HepG2 (cell line): ENCODE data around the gene SLC18A3. TPM values are rescaled to one million over a fixed set of nuclear protein-coding genes. Genes with fewer than 3 reads are reported as not detected.

Source experiments
- ATAC-seq: fragments of 200-7000 bp; cut with Tn5 transposase; 3 replicates; pipeline ENCODE4 v1.9.1; 2020; ENCODE audit warnings: mild to moderate bottlenecking, moderate library complexity
- BruUV-seq: library from RNA; stranded (reverse); fragments of 400-500 nt; replicated peaks from 2 replicates; lab custom pipeline; 2021; lab: Mats Ljungman, UMichigan
- CTCF ChIA-PET: fragments of 300-600 bp; formaldehyde crosslinking; extraction: SDS; loops from one replicate; lab custom pipeline; 2021; ENCODE audit warnings: low total read pairs, inconsistent platforms, low intra/inter-chr PET ratio; lab: Yijun Ruan, JAX
- POLR2A ChIA-PET: fragments of 350-600 bp; sonication (Branson Sonifier 250); formaldehyde crosslinking; loops from one replicate; lab custom pipeline; 2020; ENCODE audit warnings: antibody characterized with exemption, inconsistent platforms; lab: Yijun Ruan, JAX
- DNase-seq: peaks from one replicate; pipeline ENCODE4 v3.0.0-alpha.2; 2015; ENCODE audit warnings: low spot score
- FAIRE-seq: peaks from 3 replicates; lab custom pipeline; 2011; peaks lifted over from hg19 to GRCh38; lab: Jason Lieb, UNC
- H2AFZ ChIP-seq: one replicate; pipeline ENCODE4 v1.6.1; 2011; ENCODE audit warnings: low read length, inconsistent platforms
- H3K27ac ChIP-seq: fragments of 300-600 bp; 3 replicates; pipeline ENCODE4 v1.8.0; 2011; ENCODE audit warnings: mixed run types, mild to moderate bottlenecking, mixed read lengths, low read length, inconsistent platforms; ENCODE audit not compliant: insufficient read depth; ENCODE audit errors: extremely low read length
- H3K27me3 ChIP-seq, 2 experiments: fragments of 200-600 bp in 1 of 2; 2 replicates in 1 of 2; 3 replicates in 1 of 2; pipeline versions ENCODE4 v1.6.0 to v1.8.0; 2011; ENCODE audit warnings: low read length in 2 of 2, mild to moderate bottlenecking in 2 of 2, moderate library complexity in 2 of 2, inconsistent platforms in 1 of 2; ENCODE audit not compliant: insufficient read depth in 2 of 2, control insufficient read depth in 1 of 2
- H3K36me3 ChIP-seq, 2 experiments: fragments of 200-600 bp in 1 of 2; replicated peaks in 1 of 2; 2 replicates in 1 of 2; 3 replicates in 1 of 2; pipeline versions ENCODE4 v1.5.1 to v1.8.0; 2011; ENCODE audit warnings: low read length in 2 of 2, inconsistent platforms in 1 of 2; ENCODE audit not compliant: insufficient read depth in 2 of 2, control insufficient read depth in 1 of 2
- H3K4me1 ChIP-seq: 2 replicates; pipeline ENCODE4 v1.5.1; 2012; ENCODE audit warnings: low read length, inconsistent platforms; ENCODE audit not compliant: insufficient read depth
- H3K4me2 ChIP-seq: 2 replicates; pipeline ENCODE4 v1.6.0; 2011; ENCODE audit warnings: low read depth, low read length, inconsistent platforms
- H3K4me3 ChIP-seq, 3 experiments: fragments of 200-600 bp in 1 of 3; sonication (generic), shearing (Covaris generic) in 1 of 3; replicated peaks in 1 of 3; 2 replicates each; pipeline ENCODE4 v1.5.1; 2011 to 2016; ENCODE audit warnings: low read length in 3 of 3, inconsistent platforms in 2 of 3, low read depth in 2 of 3, mild to moderate bottlenecking in 2 of 3, control low read depth in 1 of 3, mixed read lengths in 1 of 3; ENCODE audit not compliant: insufficient read depth in 1 of 3
- H3K79me2 ChIP-seq: one replicate; pipeline ENCODE4 v1.6.1; 2011; ENCODE audit warnings: low read length, inconsistent platforms; ENCODE audit not compliant: insufficient read depth
- H3K9ac ChIP-seq: 2 replicates; pipeline ENCODE4 v1.6.0; 2011; ENCODE audit warnings: mild to moderate bottlenecking, low read depth, low read length, inconsistent platforms; ENCODE audit not compliant: insufficient read depth
- H3K9me3 ChIP-seq: 2 replicates; pipeline ENCODE4 v1.5.1; 2012; ENCODE audit warnings: mild to moderate bottlenecking, low read length
- H4K20me1 ChIP-seq: 2 replicates; pipeline ENCODE4 v1.6.0; 2011; ENCODE audit warnings: inconsistent platforms, mild to moderate bottlenecking, low read length, moderate library complexity; ENCODE audit not compliant: insufficient read depth
- BORCS8-MEF2B ChIP-seq: sonication (generic); formaldehyde crosslinking; IDR thresholded peaks from 2 replicates; pipeline ENCODE4 v1.8.0; 2022; ENCODE audit warnings: mild to moderate bottlenecking, missing genetic modification reagents
- HMG20A ChIP-seq: IDR thresholded peaks from 2 replicates; pipeline ENCODE4 v1.6.1; 2016; ENCODE audit warnings: borderline replicate concordance
- MBNL3 ChIP-seq: fragments of 250-450 bp; sonication (Bioruptor Pico); conservative IDR thresholded peaks from 2 replicates; pipeline ENCODE4 v1.8.0; 2022; ENCODE audit warnings: mild to moderate bottlenecking, inconsistent platforms
- RARA ChIP-seq: IDR thresholded peaks from 2 replicates; pipeline ENCODE4 v1.6.1; 2016; ENCODE audit warnings: missing genetic modification reagents, missing compliant biosample characterization
- ZNF552 ChIP-seq: sonication (generic); formaldehyde crosslinking; IDR thresholded peaks from 2 replicates; pipeline ENCODE4 v1.9.0; 2022; ENCODE audit warnings: missing genetic modification reagents, mild to moderate bottlenecking, borderline replicate concordance
- ZNF883 ChIP-seq: sonication (generic); formaldehyde crosslinking; IDR thresholded peaks from 2 replicates; pipeline ENCODE4 v1.5.1; 2020; ENCODE audit warnings: mild to moderate bottlenecking, missing genetic modification reagents; ENCODE audit errors: not compliant biosample characterization
- WGBS: methylation state at CpG from one replicate; pipeline ENCODE4 v1.1.6; 2017; ENCODE audit warnings: low lambda C conversion rate; 5-methylcytosine and 5-hydroxymethylcytosine counted together
- in situ Hi-C: cut with HindIII; loops from 2 replicates; pipeline ENCODE4 v1.10.0; 2017; ENCODE audit warnings: low pct_unique_long_range_greater_than_20kb; ENCODE audit not compliant: extremely low pct_ligation_motif_present
- intact Hi-C: fragments of 100-400 bp; cut with micrococcal nuclease; formaldehyde crosslinking; loops from one replicate; pipeline ENCODE4 v1.10.0; 2022; ENCODE audit not compliant: unreplicated experiment
- polyA plus RNA-seq, 8 experiments: library from polyadenylated mRNA; depleted of rRNA in 3 of 8; stranded (reverse) in 7 of 8; unstranded in 1 of 8; fragments of >200 nt; fragmentation: Illumina TruSeq in 4 of 8; extraction: Trizol in 4 of 8; gene quantifications; 2 replicates each; pipeline versions ENCODE4 v1.2.1 to v1.2.3, GENCODE V29; 2011 to 2016; ENCODE audit warnings: low read depth in 4 of 8, missing spikeins in 1 of 8, mixed read lengths in 1 of 8; ENCODE audit not compliant: insufficient read depth in 1 of 8
- total RNA-seq, 5 experiments: library from RNA; depleted of rRNA; stranded (reverse); fragments of >200 nt; fragmentation: Illumina TruSeq; extraction: Trizol; gene quantifications; 2 replicates each; pipeline ENCODE4 v1.2.3, GENCODE V29; 2016; ENCODE audit warnings: low read depth in 1 of 5
- TF ChIP-seq, protein P1 (sequence below): IDR thresholded peaks from 2 replicates; pipeline ENCODE4 v1.6.1; 2016; ENCODE audit warnings: missing biosample characterization, missing genetic modification reagents, low read depth
- TF ChIP-seq, protein P2 (sequence below): sonication (generic); formaldehyde crosslinking; IDR thresholded peaks from 2 replicates; pipeline ENCODE4 v1.4.0; 2020; ENCODE audit warnings: missing genetic modification reagents

The SLC18A3 gene
- total and polyA plus RNA-seq, 2 of the 13 experiments (the other 11 are each of a cell fraction or from before 2014, with no cell fraction given), result not detected

GRCh38 chr10:49634069-49634660, 24.1 kb downstream of the SLC18A3 start:
- H3K27ac ChIP-seq, result no peak overlapping the region
- H3K9ac ChIP-seq, result no peak overlapping the region
- H4K20me1 ChIP-seq, result no peaks in the 10 kb centered on the region
- ChIA-PET POLR2A (no interaction called here), CTCF (no interaction called here)
- DNase-seq, result no peak
- no peaks in the 10 kb centered on the region for H3K36me3 ChIP-seq
- no peaks in the 10 kb centered on the region for H3K4me1 ChIP-seq
- no peaks in the 10 kb centered on the region for H3K9me3 ChIP-seq
- in situ Hi-C loops, result no loop called here
- H3K27me3 ChIP-seq, result peaks cover 1 to 32% of the 10 kb centered on the region in 2 experiments; a peak in 3 of 5 replicates
- H2AFZ ChIP-seq, result no peak overlapping the region
- 3% methylated on average over 5 of the region's 8 CpGs for WGBS
- BruUV-seq, result no TSS peak
- TF ChIP-seq BORCS8-MEF2B (CRISPR knock-in tag) (no peak), ZNF552 (CRISPR knock-in tag) (no peak), ZNF883 (CRISPR knock-in tag) (no peak), MBNL3 (CRISPR knock-in tag) (no peak), RARA (CRISPR knock-in tag) (no peak), HMG20A (CRISPR knock-in tag) (no peak)
- TF ChIP-seq, protein P1, sequence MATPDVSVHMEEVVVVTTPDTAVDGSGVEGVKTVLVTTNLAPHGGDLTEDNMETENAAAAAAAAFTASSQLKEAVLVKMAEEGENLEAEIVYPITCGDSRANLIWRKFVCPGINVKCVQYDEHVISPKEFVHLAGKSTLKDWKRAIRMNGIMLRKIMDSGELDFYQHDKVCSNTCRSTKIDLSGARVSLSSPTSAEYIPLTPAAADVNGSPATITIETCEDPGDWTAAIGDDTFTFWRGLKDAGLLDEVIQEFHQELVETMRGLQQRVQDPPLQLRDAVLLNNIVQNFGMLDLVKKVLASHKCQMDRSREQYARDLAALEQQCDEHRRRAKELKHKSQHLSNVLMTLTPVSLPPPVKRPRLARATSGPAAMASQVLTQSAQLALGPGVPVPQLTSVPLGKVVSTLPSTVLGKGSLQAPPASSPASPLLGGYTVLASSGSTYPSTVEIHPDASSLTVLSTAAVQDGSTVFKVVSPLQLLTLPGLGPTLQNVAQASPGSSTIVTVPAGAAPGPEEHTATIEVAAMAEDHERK, result no peak
- TF ChIP-seq, protein P2, sequence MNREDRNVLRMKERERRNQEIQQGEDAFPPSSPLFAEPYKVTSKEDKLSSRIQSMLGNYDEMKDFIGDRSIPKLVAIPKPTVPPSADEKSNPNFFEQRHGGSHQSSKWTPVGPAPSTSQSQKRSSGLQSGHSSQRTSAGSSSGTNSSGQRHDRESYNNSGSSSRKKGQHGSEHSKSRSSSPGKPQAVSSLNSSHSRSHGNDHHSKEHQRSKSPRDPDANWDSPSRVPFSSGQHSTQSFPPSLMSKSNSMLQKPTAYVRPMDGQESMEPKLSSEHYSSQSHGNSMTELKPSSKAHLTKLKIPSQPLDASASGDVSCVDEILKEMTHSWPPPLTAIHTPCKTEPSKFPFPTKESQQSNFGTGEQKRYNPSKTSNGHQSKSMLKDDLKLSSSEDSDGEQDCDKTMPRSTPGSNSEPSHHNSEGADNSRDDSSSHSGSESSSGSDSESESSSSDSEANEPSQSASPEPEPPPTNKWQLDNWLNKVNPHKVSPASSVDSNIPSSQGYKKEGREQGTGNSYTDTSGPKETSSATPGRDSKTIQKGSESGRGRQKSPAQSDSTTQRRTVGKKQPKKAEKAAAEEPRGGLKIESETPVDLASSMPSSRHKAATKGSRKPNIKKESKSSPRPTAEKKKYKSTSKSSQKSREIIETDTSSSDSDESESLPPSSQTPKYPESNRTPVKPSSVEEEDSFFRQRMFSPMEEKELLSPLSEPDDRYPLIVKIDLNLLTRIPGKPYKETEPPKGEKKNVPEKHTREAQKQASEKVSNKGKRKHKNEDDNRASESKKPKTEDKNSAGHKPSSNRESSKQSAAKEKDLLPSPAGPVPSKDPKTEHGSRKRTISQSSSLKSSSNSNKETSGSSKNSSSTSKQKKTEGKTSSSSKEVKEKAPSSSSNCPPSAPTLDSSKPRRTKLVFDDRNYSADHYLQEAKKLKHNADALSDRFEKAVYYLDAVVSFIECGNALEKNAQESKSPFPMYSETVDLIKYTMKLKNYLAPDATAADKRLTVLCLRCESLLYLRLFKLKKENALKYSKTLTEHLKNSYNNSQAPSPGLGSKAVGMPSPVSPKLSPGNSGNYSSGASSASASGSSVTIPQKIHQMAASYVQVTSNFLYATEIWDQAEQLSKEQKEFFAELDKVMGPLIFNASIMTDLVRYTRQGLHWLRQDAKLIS (CRISPR knock-in tag), result no peak
- TF ChIP-seq, all 625 proteins: peak for 0
- ATAC-seq, result no peak
- no peak overlapping the region for H3K4me2 ChIP-seq
- H3K79me2 ChIP-seq, result no peaks in the 10 kb centered on the region
- H3K4me3 ChIP-seq, result no peak overlapping the region
- intact Hi-C loops, result no loop called here
- FAIRE-seq, result no peak
